ENCODE results near the gene CTSZ. TPM values are rescaled to one million over a fixed set of nuclear protein-coding genes. Genes with fewer than 3 reads are reported as not detected.

The CTSZ gene
- total RNA-seq, 1 experiment from 2014 or later: 113 TPM

GRCh38 chr20:59001068-59001448, 6.0 kb downstream of the CTSZ start:
- Histone ChIP-seq H3K36me3 (ENCODE audit: control insufficient read depth, insufficient read depth, low read length) (peaks cover 3% of the 10 kb centered on the region; the same call in 1 of the 2 replicates), H3K9me3 (ENCODE audit: control insufficient read depth, insufficient read depth, low read depth, low read length) (no peaks in the 10 kb centered on the region), H3K27ac (ENCODE audit: low read length) (no peak overlapping the region), H3K4me3 (ENCODE audit: low read depth in 2 of 2, low read length in 2 of 2) (no peak overlapping the region), H3K27me3 (ENCODE audit: control insufficient read depth, insufficient read depth, low read length) (no peaks in the 10 kb centered on the region), H3K4me1 (ENCODE audit: control insufficient read depth, insufficient read depth, low read length) (peaks cover 11% of the 10 kb centered on the region)
- DNase-seq (ENCODE audit: low read depth, low spot score) (no peak), ATAC-seq (no peak)
- BruUV-seq (replicated peaks): no TSS peak
- intact Hi-C loops (cut with micrococcal nuclease; ENCODE audit: unreplicated experiment) (no loop called here), in situ Hi-C loops (cut with HindIII; ENCODE audit: low pct_unique_long_range_greater_than_20kb, low sequenced_read_pairs) (no loop called here)
- TF ChIP-seq REST (IDR thresholded peaks at IDR 0.05; ENCODE audit: insufficient read depth in 1 of 2, low read depth in 2 of 2, low read length in 1 of 2): no peak
- ChIA-PET POLR2A (interaction anchor here (0.7 kb wide), 1 partner anchor 86 kb away, joined by 6 read pairs; no protein-coding TSS in a partner anchor), CTCF (no interaction called here)

- H3K36me3 ChIP-seq (ENCODE audit: control insufficient read depth, insufficient read depth, low read length): peaks cover 3% of the 10 kb centered on the region; the same call in 1 of the 2 replicates
- TF ChIP-seq REST (IDR thresholded peaks at IDR 0.05; ENCODE audit: insufficient read depth in 1 of 2, low read depth in 2 of 2, low read length in 1 of 2) (no peak), TCF7L2 (IDR thresholded peaks at IDR 0.05; ENCODE audit: low read depth, low read length) (no peak), SIN3A (IDR thresholded peaks at IDR 0.05; ENCODE audit: borderline replicate concordance, insufficient read depth, low read depth, low read length) (no peak), CTCF (IDR thresholded peaks at IDR 0.05) (no peak), POLR2AphosphoS5 (IDR thresholded peaks at IDR 0.05; ENCODE audit: low read depth, low read length) (no peak)
- DNase-seq (ENCODE audit: low read depth, low spot score): no peak
- ChIA-PET POLR2A (no interaction called here), CTCF (no interaction called here)
- no peaks in the 10 kb centered on the region for H3K27me3 ChIP-seq (ENCODE audit: control insufficient read depth, insufficient read depth, low read length)
- H3K4me3 ChIP-seq (ENCODE audit: low read depth in 2 of 2, low read length in 2 of 2): no peak overlapping the region
- no peak for ATAC-seq
- in situ Hi-C loops (cut with HindIII; ENCODE audit: low pct_unique_long_range_greater_than_20kb, low sequenced_read_pairs) (no loop called here), intact Hi-C loops (cut with micrococcal nuclease; ENCODE audit: unreplicated experiment) (no loop called here)
- no peaks in the 10 kb centered on the region for H3K9me3 ChIP-seq (ENCODE audit: control insufficient read depth, insufficient read depth, low read depth, low read length)
- H3K27ac ChIP-seq (ENCODE audit: low read length): no peak overlapping the region
- no TSS peak for BruUV-seq (replicated peaks)
- H3K4me1 ChIP-seq (ENCODE audit: control insufficient read depth, insufficient read depth, low read length): peaks cover 3% of the 10 kb centered on the region
Observed at GRCh38 chr20:59000326-59000725, 6.7 kb downstream of the CTSZ start.

Measured in Panc1 (cell line).